GM12878 (cell line): ENCODE results near the gene KCNA3. TPM values are rescaled to one million over a fixed set of nuclear protein-coding genes. Genes with fewer than 3 reads are reported as not detected.

ENCODE experiments used
- ATAC-seq: fragments of 200-7000 bp; cut with Tn5 transposase; 3 replicates; pipeline ENCODE4 v1.9.1; 2020; ENCODE audit warnings: mild to moderate bottlenecking, moderate library complexity
- BruUV-seq: library from RNA; stranded (reverse); fragments of 400-500 nt; replicated peaks from 2 replicates; lab custom pipeline; 2021; lab: Mats Ljungman, UMichigan
- CTCF ChIA-PET: fragments of 300-600 bp; sonication (Branson Sonifier 250); formaldehyde crosslinking; extraction: SDS; loops from one replicate; lab custom pipeline; 2021; ENCODE audit warnings: inconsistent platforms; lab: Yijun Ruan, JAX
- POLR2A ChIA-PET: fragments of 350-600 bp; formaldehyde crosslinking; extraction: SDS; loops from one replicate; lab custom pipeline; 2021; ENCODE audit warnings: inconsistent platforms; lab: Charles Lee
- RAD21 ChIA-PET: fragments of 300-600 bp; sonication (Branson Sonifier 250); formaldehyde crosslinking; loops from one replicate; lab custom pipeline; 2023; ENCODE audit warnings: antibody characterized with exemption; ENCODE audit not compliant: unreplicated experiment; lab: Charles Lee
- SMC1A ChIA-PET: fragments of 300-600 bp; sonication (Branson Sonifier 250); formaldehyde crosslinking; loops from one replicate; lab custom pipeline; 2023; ENCODE audit not compliant: unreplicated experiment, uncharacterized antibody; lab: Charles Lee
- DNase-seq: peaks from one replicate; pipeline ENCODE4 v3.0.0-alpha.2; 2011; ENCODE audit warnings: low read depth, low spot score
- FAIRE-seq: peaks from 3 replicates; lab custom pipeline; 2011; peaks lifted over from hg19 to GRCh38; lab: Jason Lieb, UNC
- H2AFZ ChIP-seq: 2 replicates; pipeline ENCODE4 v1.6.0; 2011; ENCODE audit warnings: low read depth, low read length, control low read depth; ENCODE audit not compliant: control insufficient read depth
- H3K27ac ChIP-seq: 2 replicates; pipeline ENCODE4 v1.5.1; 2011; ENCODE audit warnings: control low read depth; ENCODE audit not compliant: control insufficient read depth, insufficient read depth
- H3K27me3 ChIP-seq, 2 experiments: replicated peaks in 1 of 2; 2 replicates each; pipeline versions ENCODE4 v1.6.0 to v1.6.1; 2011; ENCODE audit warnings: low read length in 1 of 2; ENCODE audit not compliant: control insufficient read depth in 2 of 2, insufficient read depth in 2 of 2
- H3K36me3 ChIP-seq, 2 experiments: 2 replicates each; pipeline ENCODE4 v1.5.1; 2011; ENCODE audit warnings: low read length in 1 of 2; ENCODE audit not compliant: control insufficient read depth in 2 of 2, insufficient read depth in 2 of 2
- H3K4me1 ChIP-seq: 2 replicates; pipeline ENCODE4 v1.6.1; 2011; ENCODE audit warnings: mild to moderate bottlenecking, low read length, moderate library complexity, mixed read lengths; ENCODE audit not compliant: control insufficient read depth, insufficient read depth
- H3K4me2 ChIP-seq: 2 replicates; pipeline ENCODE4 v1.6.0; 2011; ENCODE audit warnings: control low read depth; ENCODE audit not compliant: control insufficient read depth, insufficient read depth
- H3K4me3 ChIP-seq: fragments of 200-600 bp; sonication (generic); 2 replicates; pipeline ENCODE4 v1.5.1; 2016
- H3K79me2 ChIP-seq: 2 replicates; pipeline ENCODE4 v1.6.0; 2011; ENCODE audit warnings: low read length; ENCODE audit not compliant: control insufficient read depth, insufficient read depth
- H3K9ac ChIP-seq: 2 replicates; pipeline ENCODE4 v1.8.0; 2011; ENCODE audit warnings: low read length, control low read depth, mixed read lengths; ENCODE audit not compliant: control insufficient read depth, insufficient read depth
- H3K9me3 ChIP-seq: replicated peaks from 3 replicates; pipeline ENCODE4 v1.5.1; 2011; ENCODE audit warnings: mild to moderate bottlenecking, low read length; ENCODE audit not compliant: control insufficient read depth, insufficient read depth
- H4K20me1 ChIP-seq: 2 replicates; pipeline ENCODE4 v1.6.0; 2011; ENCODE audit not compliant: control insufficient read depth, insufficient read depth
- EGR1 ChIP-seq, 2 experiments: IDR thresholded peaks; 1 replicate in 1 of 2; 2 replicates in 1 of 2; pipeline ENCODE4 v1.6.1; 2011 to 2012; ENCODE audit warnings: low read depth in 2 of 2, low read length in 2 of 2, borderline replicate concordance in 1 of 2, mild to moderate bottlenecking in 1 of 2, moderate library complexity in 1 of 2
- GABPA ChIP-seq: IDR thresholded peaks from 2 replicates; pipeline ENCODE4 v1.6.1; 2014; ENCODE audit warnings: antibody characterized with exemption, low read depth, mild to moderate bottlenecking, inconsistent platforms
- MTA3 ChIP-seq: IDR thresholded peaks from 2 replicates; pipeline ENCODE4 v1.6.1; 2012; ENCODE audit warnings: low read length, inconsistent platforms, borderline replicate concordance
- NFYA ChIP-seq: IDR thresholded peaks from 2 replicates; pipeline ENCODE4 v1.6.1; 2011; ENCODE audit warnings: low read depth, mild to moderate bottlenecking, low read length, improper control_type of control experiment, borderline replicate concordance
- RUNX3 ChIP-seq: IDR thresholded peaks from 2 replicates; pipeline ENCODE4 v1.6.1; 2012; ENCODE audit warnings: low read length, inconsistent platforms
- ZNF24 ChIP-seq: fragments of 450-650 bp; IDR thresholded peaks from 2 replicates; pipeline ENCODE4 v1.6.1; 2017; ENCODE audit warnings: antibody characterized with exemption, mild to moderate bottlenecking
- WGBS: methylation state at CpG from one replicate; pipeline ENCODE4 v1.1.6; 2016; ENCODE audit warnings: low lambda C conversion rate; ENCODE audit not compliant: insufficient replicate concordance, insufficient coverage; ENCODE audit errors: missing lambda C conversion rate; 5-methylcytosine and 5-hydroxymethylcytosine counted together
- in situ Hi-C: fragments of 300-500 bp; cut with MboI; formaldehyde crosslinking; loops from 9 replicates; pipeline ENCODE4 v1.14.3; 2018; ENCODE audit warnings: mixed read lengths
- intact Hi-C: fragments of 100-400 bp; cut with micrococcal nuclease; formaldehyde crosslinking; loops from one replicate; pipeline ENCODE4 v1.14.2; 2022; ENCODE audit not compliant: unreplicated experiment
- polyA plus RNA-seq, 11 experiments: library from polyadenylated mRNA; depleted of rRNA in 4 of 11; unstranded in 6 of 11; stranded (reverse) in 5 of 11; fragments of >200 nt; fragmentation: Nextera tagmentation in 4 of 11; fragmentation: Illumina TruSeq in 1 of 11; extraction: Ambion mirVana in 4 of 11; extraction: Trizol in 1 of 11; gene quantifications; 1 replicate in 1 of 11; 2 replicates in 10 of 11; pipeline versions ENCODE4 v1.2.1 to v1.2.3, GENCODE V29; 2011 to 2016; ENCODE audit warnings: inconsistent platforms in 2 of 11, missing spikeins in 2 of 11, low read depth in 1 of 11
- total RNA-seq, 4 experiments: library from RNA; depleted of rRNA in 3 of 4; stranded (reverse); fragments of >200 nt in 3 of 4; fragmentation: Illumina TruSeq in 1 of 4; extraction: Trizol in 1 of 4; gene quantifications; 2 replicates each; pipeline versions ENCODE4 v1.2.1 to v1.2.3, GENCODE V29; 2013 to 2021
- TF ChIP-seq, protein P1 (sequence below): fragments of 450-650 bp; IDR thresholded peaks from 2 replicates; pipeline ENCODE4 v1.6.1; 2018; ENCODE audit warnings: mild to moderate bottlenecking, low read depth, moderate library complexity; ENCODE audit not compliant: partially characterized antibody
- TF ChIP-seq, protein P2 (sequence below): fragments of 450-650 bp; conservative IDR thresholded peaks from 2 replicates; pipeline ENCODE4 v1.6.1; 2017; ENCODE audit warnings: mild to moderate bottlenecking, moderate library complexity

KCNA3 gene
- total and polyA plus RNA-seq, 10 of the 15 experiments (the other 5 are each of a cell fraction or from before 2014, with no cell fraction given): 0.10 to 3.3 (median 1.7) TPM

DNA sequence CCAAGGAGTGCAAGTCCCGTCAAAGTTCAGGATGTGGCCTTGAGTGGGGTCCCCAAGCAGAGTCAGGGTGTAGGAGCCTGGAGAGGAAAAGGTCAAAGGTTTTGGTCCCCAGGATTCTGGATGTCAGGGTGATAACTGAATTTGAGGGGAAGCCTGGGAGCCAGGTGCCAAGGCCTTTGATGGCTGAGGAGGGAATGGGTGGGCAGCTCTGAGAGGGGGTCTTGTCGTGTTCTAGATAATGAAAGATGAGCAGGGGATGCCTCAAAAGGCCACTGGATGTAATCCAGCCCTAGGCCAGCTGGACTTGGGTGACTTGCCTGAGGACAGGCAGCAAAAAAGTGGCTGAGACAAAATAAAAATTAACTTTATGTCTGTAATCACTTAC is 41.1 kb downstream of the KCNA3 start:
- no TSS peak for BruUV-seq

More for the DNA sequence above, 41.1 kb downstream of the KCNA3 start:
- intact Hi-C loops: loop anchor here (2.0 to 10.0 kb wide), 4 partner anchors 39 to 591 kb away; partner anchors contain the start of genes CD53 and CHI3L2
- ATAC-seq (no peak), FAIRE-seq (no peak), DNase-seq (no peak)
- 94% methylated on average over 2 of the region's 2 CpGs for WGBS
- H3K4me1 ChIP-seq: peaks cover 74% of the 10 kb centered on the region
- ChIA-PET RAD21 (interaction anchor here (1.1 to 6.4 kb wide), 6 partner anchors 12 to 131 kb away, joined by 3 to 82 read pairs (median 14); no protein-coding TSS in a partner anchor), POLR2A (interaction anchor here (1.0 to 2.7 kb wide), 3 partner anchors 11 to 132 kb away, joined by 3 to 23 read pairs (median 5); no protein-coding TSS in a partner anchor), SMC1A (interaction anchor here (1.8 to 11.2 kb wide), 3 partner anchors 15 to 131 kb away, joined by 6 to 144 read pairs (median 44); no protein-coding TSS in a partner anchor), CTCF (interaction anchor here (0.8 to 6.8 kb wide), 6 partner anchors 13 to 132 kb away, joined by 4 to 86 read pairs (median 28); no protein-coding TSS in a partner anchor)
- no peak overlapping the region for H3K4me3 ChIP-seq
- H3K27me3 ChIP-seq: no peaks in the 10 kb centered on the region
- in situ Hi-C loops: no loop called here
- H3K79me2 ChIP-seq: no peaks in the 10 kb centered on the region
- H3K27ac ChIP-seq: peak overlapping the region; percentile 87
- H3K9me3 ChIP-seq: no peaks in the 10 kb centered on the region; the same call in 2 of the 3 replicates
- TF ChIP-seq, protein P1, sequence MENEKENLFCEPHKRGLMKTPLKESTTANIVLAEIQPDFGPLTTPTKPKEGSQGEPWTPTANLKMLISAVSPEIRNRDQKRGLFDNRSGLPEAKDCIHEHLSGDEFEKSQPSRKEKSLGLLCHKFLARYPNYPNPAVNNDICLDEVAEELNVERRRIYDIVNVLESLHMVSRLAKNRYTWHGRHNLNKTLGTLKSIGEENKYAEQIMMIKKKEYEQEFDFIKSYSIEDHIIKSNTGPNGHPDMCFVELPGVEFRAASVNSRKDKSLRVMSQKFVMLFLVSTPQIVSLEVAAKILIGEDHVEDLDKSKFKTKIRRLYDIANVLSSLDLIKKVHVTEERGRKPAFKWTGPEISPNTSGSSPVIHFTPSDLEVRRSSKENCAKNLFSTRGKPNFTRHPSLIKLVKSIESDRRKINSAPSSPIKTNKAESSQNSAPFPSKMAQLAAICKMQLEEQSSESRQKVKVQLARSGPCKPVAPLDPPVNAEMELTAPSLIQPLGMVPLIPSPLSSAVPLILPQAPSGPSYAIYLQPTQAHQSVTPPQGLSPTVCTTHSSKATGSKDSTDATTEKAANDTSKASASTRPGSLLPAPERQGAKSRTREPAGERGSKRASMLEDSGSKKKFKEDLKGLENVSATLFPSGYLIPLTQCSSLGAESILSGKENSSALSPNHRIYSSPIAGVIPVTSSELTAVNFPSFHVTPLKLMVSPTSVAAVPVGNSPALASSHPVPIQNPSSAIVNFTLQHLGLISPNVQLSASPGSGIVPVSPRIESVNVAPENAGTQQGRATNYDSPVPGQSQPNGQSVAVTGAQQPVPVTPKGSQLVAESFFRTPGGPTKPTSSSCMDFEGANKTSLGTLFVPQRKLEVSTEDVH: no peak
- no peak for TF ChIP-seq GABPA
- TF ChIP-seq, protein P2, sequence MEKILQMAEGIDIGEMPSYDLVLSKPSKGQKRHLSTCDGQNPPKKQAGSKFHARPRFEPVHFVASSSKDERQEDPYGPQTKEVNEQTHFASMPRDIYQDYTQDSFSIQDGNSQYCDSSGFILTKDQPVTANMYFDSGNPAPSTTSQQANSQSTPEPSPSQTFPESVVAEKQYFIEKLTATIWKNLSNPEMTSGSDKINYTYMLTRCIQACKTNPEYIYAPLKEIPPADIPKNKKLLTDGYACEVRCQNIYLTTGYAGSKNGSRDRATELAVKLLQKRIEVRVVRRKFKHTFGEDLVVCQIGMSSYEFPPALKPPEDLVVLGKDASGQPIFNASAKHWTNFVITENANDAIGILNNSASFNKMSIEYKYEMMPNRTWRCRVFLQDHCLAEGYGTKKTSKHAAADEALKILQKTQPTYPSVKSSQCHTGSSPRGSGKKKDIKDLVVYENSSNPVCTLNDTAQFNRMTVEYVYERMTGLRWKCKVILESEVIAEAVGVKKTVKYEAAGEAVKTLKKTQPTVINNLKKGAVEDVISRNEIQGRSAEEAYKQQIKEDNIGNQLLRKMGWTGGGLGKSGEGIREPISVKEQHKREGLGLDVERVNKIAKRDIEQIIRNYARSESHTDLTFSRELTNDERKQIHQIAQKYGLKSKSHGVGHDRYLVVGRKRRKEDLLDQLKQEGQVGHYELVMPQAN: no peak
- no peak for TF ChIP-seq RUNX3
- no peak for TF ChIP-seq NFYA
- no peak for TF ChIP-seq MTA3
- no peak for TF ChIP-seq ZNF24
- no peak for TF ChIP-seq EGR1 (IDR thresholded peaks at IDR 0.05; ENCODE audit: borderline replicate concordance in 1 of 2, low read depth in 2 of 2, low read length in 2 of 2)
- H3K4me2 ChIP-seq: no peak overlapping the region; the same call in 1 of the 2 replicates
- no peaks in the 10 kb centered on the region for H3K36me3 ChIP-seq
- no peak overlapping the region for H3K9ac ChIP-seq
- no peaks in the 10 kb centered on the region for H4K20me1 ChIP-seq
- H2AFZ ChIP-seq: no peak overlapping the region
